T follicular helper cell (primary cell): ENCODE data around the gene EXOC3.

Experiments used
- DNase-seq: peaks from one replicate; pipeline ENCODE4 v3.0.0-alpha.2; 2020; ENCODE audit warnings: low read depth

The EXOC3 gene

GRCh38 chr5:456351-457194 is 13.6 kb downstream of the EXOC3 start:
- no peak for DNase-seq

GRCh38 chr5:457195-457961 is 14.4 kb downstream of the EXOC3 start:
- no peak for DNase-seq

GRCh38 chr5:458547-459353 is 15.8 kb downstream of the EXOC3 start:
- no peak for DNase-seq

GRCh38 chr5:459562-460272 is 16.7 kb downstream of the EXOC3 start:
- DNase-seq, result no peak

DNA sequence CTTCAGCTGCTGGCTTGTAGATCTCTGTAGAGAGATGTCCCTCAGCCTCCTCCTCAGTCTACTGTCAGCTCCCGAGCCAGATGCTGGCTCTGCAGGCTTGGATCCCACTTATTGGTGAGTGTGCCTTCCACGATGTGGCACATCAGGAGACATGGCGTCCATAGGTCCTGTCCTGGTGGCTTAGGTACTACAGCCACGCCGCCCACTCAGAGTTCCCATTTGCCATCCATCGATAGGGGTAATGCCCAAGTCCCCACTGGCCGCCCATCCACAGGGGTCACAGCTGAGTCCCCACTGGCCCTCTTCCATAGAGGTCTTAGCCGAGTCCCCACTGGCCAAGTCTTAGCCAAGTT is 17.3 kb downstream of the EXOC3 start:
- no peak for DNase-seq

DNA sequence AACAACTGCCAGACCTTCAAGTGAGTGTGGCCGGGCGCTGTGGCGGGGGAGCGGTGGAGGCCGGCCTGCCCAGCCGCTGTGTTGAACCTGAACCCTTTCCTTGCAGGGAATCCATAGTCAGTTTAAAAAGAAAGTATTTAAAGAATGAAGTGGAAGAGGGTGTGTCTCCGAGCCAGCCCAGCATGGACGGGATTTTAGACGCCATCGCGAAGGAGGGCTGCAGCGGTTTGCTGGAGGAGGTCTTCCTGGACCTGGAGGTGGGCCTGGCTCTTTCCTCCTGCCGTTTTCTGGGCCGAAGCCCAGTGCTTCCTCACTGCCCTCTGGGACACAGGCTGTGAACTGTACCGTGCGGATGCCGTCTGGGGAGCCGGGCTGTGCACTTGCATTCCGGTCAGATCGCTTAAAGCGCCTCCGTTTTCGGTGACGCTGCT is 19.1 kb downstream of the EXOC3 start:
- no peak for DNase-seq

DNA sequence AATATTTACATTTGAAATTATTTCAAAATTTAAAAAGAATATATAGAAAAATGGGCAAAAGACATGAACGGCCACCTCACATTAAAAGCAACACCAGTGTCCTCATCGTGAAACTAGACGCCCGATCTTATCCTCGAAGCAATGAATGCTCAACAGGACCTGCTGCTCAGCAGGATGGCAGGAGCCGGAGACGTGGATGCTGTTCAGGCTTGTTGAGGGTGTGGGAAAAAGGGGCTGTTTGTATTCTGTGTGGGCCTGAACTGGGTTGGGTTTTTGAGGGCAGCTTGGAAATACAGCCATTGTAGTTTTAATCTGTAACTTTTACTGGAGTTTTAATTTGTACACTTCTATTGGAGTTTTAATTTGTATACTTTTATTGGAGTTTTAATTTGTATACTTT is 20.3 kb downstream of the EXOC3 start:
- DNase-seq, result no peak

DNA sequence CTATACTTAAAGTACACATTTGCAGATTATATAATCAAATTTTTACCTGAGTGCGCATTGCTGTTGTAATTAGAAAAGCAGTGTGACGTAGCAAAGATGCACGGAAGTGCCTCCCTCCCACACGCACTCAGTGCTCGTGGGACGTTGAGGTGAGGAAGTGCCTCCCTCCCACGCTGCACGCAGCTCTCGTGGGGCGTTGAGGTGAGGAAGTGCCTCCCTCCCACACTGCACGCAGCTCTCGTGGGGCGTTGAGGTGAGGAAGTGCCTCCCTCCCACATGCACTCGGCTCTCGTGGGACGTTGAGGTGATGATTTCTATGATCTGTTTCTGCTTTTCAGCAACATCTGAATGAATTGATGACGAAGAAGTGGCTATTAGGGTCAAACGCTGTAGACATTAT is 21.0 kb downstream of the EXOC3 start:
- DNase-seq, result peak; percentile 72

GRCh38 chr5:464446-464842 is 21.5 kb downstream of the EXOC3 start:
- DNase-seq, result no peak

DNA sequence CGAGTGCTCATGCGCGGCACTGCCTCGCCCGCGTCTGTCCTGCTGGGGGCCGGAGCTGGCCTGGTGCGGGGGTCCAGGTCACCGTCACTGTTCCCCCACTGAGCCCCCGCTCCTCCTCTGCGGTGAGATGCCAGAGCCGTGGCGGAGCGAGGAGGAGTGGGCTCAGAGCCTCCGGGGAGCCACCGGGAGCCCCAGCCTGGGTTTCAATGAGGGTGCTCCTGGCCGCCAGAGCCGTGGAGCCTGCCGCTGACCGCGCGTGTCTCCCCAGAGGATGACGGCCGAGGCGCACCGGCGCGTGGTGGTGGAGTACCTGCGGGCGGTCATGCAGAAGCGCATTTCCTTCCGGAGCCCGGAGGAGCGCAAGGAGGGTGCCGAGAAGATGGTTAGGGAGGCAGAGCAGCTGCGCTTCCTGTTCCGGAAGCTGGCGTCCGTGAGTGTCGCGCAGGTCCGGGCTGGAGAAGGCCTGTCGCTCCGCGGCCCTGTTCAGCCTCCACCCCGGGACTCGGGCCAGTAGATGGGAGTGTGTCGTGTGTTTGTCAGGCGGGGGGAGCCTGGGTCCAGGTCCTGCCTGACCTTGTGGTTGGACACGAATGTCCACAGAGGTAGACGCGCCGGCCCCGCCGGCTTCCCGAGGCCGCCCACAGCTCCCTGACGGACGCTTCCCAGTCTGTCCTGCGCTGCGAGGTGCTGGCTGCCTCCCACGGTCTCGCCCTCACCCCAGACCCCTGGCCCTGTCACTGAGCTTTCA is 22.0 kb downstream of the EXOC3 start:
- DNase-seq, result no peak

DNA sequence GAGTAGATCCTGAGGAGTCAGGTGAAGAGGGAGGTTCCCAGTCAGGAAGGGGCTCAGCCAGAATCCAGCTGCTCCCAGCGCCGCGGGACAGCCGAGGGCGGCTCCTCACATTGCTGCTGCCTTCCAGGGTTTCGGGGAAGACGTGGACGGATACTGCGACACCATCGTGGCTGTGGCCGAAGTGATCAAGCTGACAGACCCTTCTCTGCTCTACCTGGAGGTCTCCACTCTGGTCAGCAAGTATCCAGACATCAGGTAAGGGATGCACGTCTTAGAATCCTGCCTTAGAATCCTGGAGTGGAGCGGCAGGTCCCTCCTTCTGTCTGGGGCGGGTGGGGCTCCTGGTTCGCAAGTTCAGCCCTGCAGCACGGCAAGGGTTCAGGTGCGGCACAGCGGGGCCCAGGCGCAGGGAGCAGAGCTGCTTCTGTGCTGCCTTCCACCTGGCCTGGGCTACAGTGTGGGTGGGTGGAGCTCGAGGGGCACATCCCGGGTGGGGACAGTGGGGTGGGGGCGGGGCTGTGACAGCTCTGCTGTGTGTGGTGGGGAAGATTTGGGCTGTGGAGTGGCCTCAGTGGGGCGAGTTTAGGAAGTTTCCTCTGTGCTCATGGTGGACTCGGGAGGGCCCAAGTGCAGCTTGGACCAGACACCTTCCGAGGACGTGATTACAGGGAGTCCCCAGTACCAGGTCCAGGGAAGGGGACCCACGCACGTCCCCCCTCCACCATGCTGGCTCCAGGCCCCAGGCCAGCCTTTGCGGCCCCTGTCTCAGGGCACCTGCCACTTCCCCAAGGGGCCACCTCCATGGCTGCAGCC is 22.8 kb downstream of the EXOC3 start:
- no peak for DNase-seq

GRCh38 chr5:466661-467310 is 23.8 kb downstream of the EXOC3 start:
- DNase-seq, result no peak

DNA sequence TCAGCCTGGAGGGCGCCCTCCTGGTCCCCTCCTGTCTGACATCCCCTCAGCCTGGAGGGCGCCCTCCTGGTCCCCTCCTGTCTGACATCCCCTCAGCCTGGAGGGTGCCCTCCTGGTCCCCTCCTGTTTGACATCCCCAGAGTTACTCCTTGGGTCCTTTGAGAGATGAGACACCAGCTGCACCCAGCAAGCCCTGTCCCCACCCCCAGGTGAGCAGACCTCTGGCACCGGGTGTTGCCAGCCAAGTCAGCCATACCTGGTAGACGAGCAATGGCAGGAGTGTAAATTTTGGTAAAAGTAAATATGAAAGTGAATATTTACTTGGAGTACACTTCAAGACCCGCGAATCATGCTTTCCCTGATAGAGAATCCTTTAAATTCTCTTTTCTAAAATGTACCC is 25.4 kb downstream of the EXOC3 start:
- DNase-seq, result no peak

- no peak for DNase-seq
Observed at GRCh38 chr5:469752-470483, 26.9 kb downstream of the EXOC3 start.

DNA sequence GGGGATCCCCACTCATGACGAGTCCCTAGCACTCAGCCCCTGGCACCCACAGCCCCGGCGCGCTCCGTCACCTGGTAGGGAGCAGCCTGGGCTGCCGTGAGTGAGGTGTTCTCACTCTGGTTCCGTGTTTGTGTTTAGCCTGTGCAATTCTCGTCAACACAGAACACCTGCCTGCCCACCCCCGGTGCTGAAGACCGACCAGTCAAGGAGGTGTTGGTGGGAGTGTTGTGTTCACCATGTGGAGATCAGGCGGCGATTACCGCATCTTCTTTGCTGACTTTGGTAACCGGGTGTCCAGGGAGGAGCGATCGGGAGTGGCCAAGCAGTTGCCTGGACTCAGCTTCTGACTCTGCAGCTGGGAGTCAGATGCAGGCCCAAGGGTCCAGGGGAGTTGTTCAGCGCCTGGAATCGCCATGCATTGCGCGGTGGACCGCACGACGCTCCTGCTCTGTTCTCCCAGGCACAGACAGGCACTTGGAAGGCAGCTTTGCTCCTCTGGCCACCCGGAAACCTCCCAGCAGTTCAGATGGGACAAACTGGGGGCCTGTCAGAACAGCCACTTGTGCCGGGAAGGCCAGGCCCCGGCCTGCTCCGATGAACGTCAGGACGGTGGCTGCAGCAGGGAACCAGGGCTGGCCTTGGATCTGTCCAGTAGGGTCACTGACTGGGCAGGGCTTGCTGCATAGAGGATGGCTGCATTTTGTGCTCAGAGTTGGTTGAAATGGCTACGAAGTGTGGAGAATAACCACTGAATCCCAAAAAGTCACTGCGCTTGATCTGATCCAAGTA is 28.2 kb downstream of the EXOC3 start:
- no peak for DNase-seq

DNA sequence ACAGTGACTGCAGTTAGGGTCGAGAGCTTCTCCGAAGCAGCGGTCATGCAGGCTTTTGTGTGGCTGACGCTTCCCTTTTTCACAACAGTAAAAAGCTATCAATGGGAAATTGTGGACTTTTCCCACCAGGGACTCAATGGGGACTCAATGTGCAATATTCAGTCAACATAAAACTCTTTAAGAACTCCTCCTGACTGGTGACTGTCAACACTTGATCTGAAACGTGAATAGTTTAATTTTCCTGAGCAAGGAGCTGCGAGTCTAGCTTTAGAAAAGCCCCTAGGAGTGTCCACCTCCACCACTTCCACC is 28.7 kb downstream of the EXOC3 start:
- DNase-seq, result no peak

- DNase-seq, result no peak
Observed at GRCh38 chr5:472076-472655, 29.2 kb downstream of the EXOC3 start.
